GM18867 (cell line): ENCODE results near the gene RUNX3.

Source experiments
- ATAC-seq: cut with Tn5 transposase; IDR thresholded peaks from one replicate; pipeline ENCODE4 v1.9.1; 2021; ENCODE audit warnings: mild to moderate bottlenecking, moderate library complexity; ENCODE audit not compliant: unreplicated experiment

RUNX3 gene

DNA sequence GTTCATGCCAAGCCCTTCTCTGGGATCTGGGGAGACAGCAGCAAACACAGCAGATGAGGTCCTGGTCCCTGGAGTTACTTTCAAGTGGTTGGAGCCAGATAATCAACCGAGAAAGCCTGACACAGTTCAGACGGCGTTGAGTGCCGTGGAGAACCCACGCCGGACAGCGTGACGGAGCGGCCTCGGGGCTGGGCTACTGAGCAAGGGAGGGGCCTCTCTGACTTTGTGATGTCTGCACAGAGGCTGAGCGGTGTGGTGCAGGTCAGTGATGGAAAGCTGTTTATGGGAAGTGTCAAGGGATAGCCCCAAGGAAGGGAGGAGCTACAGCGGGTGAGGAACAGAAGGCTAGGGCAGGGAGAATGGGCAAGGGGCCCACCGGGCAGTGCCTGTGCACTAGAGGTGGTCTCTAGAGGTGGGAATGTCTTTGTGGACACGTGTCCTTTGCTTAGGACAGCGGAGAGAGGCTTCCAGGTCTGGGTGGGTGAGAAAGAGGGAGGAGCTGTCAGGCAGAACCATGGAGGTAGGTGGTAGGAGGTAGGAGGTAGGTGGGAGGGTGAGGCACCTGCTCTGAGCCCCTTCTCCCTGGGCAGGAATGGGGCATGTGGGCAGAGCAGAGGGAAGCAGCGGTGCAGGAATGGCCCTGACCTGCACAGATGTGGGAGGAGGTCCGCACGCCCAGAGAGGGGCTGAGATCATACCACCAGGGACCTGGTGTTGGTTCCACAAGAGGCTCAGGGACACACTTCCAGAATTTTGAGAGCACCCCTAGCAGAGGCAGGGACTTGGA is 62.8 kb downstream of the RUNX3 start:
- ATAC-seq, result no peak

DNA sequence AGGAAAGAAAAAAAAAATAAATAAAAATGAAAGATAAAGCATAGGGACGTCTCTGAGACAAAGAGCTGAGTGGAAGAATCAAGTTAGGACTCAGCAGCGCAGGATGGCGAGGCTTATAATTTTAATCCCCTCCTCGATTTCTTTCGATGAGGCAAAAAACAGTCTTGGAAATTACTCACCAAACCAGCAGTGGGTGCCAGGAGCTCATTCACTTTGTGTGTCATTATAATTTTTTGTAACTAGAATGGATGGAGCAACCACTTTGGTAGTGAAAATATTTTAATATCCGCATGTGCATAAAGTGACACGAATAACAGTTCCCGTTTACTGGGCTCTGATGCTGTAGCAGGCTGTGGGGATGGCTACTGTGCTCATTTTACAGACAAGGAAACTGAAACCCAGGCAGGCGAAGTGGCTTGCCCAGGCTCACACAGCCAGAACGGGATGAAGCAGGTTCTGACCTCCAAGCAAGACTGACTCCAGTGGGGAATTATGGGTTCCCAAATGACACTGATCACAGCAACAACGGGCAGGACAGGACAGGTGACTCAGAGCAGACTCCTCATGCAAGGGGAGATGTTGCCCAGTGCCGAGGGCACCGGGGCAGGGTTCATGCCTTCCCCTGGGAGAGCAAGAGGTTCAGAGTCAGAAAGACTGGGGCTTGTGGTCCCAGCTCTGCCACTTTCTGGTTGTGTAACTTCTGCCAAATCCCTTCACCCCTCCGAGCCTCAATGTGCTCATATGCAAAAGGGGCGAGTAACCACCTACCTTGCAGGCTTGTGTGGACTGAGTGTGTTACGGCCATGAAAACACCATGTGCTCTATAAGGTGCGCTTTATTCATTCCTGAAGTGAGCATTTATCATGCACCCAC is 63.6 kb downstream of the RUNX3 start:
- no peak for ATAC-seq

GRCh38 chr1:24865587-24865986 is 64.5 kb downstream of the RUNX3 start:
- no peak for ATAC-seq

DNA sequence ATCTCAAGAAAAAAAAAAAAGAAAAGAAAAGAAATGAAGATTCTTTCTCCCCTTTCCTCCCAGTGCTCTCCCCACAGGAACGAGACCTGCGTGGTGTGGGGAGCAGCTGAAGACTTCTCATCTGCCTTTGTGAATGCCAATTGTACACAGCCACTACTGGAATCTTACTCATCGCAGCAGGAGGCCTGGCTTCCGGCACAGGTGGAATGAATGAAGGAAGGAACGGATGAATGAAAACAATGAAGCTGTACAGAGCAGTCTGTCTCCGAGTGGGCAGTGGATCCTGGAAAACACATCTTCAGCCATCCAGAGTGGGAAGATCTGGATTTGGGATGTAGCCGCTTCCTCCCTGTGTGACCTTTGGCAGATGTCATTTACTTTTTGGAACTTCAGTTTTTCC is 64.9 kb downstream of the RUNX3 start:
- no peak for ATAC-seq

GRCh38 chr1:24864370-24864777 is 65.7 kb downstream of the RUNX3 start:
- no peak for ATAC-seq

DNA sequence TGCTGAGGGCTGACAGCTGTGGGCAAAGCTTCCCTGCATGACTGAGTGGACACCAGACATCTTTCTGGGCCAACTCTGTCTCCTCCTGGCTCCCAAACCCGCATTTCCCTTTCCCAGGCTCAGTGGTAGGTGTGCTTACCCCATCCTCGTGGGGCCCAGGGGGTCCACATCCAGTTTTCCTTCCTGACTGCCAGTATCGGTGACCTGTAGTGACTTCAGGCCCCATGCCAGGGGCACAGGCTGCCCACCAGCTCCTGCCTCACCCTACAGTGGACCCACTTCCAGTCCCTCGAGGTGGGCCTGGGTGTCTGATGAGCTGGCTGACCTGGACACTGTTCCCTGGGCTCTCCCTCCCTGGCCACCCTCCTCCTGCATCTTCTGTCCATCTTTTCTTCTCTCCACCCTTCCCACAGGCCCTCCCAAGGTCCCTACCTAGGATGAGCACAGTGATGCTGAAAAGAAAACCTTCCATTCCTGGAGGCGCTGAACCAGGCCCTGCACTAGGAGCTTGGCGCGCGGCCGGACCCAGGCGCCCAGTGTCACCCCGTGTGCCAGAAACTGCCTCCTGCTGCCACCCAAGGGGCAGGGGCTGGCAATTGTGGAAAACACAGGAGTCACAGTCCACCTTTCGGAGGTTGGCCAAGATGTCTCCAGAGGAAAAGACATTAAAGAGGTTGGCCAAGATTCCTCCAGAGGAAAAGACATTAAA is 67.1 kb downstream of the RUNX3 start:
- ATAC-seq, result no peak

GRCh38 chr1:24861821-24862727 is 68.0 kb downstream of the RUNX3 start:
- no peak for ATAC-seq

DNA sequence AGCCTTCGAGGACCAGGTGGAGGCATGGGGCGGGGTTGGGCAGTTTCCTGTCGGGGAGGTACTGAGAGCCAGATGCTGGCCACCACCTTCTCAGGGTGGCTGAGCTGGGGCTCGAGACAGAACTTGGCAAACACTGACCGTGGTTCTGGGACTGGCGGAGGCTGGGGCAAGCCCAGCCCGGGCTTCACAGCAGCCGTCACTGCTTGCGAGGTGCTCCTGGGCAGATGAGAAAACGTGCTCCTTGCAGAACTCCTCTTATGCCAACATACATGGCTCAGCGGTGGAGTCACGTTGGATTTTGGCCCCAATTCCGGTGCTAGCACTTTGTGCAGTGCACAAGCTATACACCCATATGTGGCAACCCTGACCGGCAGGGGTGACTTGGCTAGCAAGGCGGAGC is 69.2 kb downstream of the RUNX3 start:
- ATAC-seq, result no peak

- no peak for ATAC-seq
Measured at GRCh38 chr1:24859063-24860010, 70.7 kb downstream of the RUNX3 start.

DNA sequence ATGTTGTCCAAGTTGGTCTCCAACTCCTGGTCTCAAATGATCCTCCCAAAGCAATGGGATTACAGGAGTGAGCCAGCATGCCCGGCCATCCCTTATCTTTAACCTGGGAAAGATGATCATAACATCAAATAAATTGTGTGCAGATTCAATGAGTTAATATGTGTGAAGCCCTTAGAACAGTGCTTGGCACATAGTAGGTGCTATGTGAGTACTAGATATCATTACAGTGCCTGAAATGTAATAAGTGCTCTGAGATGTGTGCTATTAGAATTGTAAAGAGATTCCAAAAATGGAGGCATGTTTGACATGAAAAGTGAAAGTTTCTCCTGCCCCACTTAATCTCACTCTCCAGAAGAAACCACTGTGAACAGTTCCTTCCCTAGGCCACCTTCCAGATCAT is 71.8 kb downstream of the RUNX3 start:
- ATAC-seq, result no peak

GRCh38 chr1:24857507-24858133 is 72.5 kb downstream of the RUNX3 start:
- no peak for ATAC-seq

- no peak for ATAC-seq
Measured at GRCh38 chr1:24856787-24857506, 73.1 kb downstream of the RUNX3 start.

DNA sequence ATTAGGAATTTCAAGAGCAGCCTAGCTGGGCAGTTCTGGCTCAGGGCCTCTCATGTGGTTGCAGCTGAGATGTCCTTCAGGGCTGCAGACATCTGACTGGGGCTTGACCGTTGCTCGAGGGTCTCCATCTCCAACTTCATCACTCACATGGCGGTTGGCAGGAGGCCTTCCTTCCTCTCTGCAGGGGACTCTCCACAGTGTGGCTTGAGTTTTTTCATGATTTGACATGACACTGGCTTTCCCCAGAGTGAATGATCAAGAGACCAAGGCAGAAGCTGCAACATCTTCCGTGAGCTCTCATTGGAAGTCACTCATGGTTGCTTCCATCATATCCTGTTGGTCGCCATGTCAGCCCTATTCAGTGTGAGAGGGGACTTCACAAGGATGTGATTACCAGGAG is 74.6 kb downstream of the RUNX3 start:
- no peak for ATAC-seq

- ATAC-seq, result no peak
Measured at GRCh38 chr1:24853649-24854048, 76.4 kb downstream of the RUNX3 start.

DNA sequence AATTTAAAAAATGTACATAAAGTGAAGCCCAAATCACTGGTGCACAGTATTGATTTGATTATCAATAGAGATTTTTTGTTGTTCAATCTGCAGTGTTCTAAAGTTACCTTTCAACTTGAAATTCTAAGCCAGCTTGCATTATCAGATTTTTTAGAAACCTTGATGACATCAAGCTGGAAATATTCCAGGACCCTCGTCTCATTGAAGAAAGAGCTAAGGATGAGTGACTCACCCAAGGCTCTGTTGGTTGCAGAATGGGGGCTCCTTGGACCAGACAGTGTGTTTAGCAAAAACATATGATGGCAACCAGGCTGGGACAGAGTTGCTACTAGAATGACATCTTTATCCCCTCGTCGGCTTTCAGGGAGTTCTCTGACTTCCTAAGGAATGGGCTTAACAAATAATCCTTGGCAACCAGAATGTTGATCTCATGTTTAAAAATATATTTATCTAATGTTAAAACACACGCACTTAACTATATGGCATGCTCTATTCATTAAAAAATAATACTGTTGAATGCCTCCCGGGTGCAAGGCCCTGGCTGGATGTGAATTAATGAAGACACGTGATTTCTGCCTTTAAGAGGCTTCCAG is 79.7 kb downstream of the RUNX3 start:
- ATAC-seq, result no peak

DNA sequence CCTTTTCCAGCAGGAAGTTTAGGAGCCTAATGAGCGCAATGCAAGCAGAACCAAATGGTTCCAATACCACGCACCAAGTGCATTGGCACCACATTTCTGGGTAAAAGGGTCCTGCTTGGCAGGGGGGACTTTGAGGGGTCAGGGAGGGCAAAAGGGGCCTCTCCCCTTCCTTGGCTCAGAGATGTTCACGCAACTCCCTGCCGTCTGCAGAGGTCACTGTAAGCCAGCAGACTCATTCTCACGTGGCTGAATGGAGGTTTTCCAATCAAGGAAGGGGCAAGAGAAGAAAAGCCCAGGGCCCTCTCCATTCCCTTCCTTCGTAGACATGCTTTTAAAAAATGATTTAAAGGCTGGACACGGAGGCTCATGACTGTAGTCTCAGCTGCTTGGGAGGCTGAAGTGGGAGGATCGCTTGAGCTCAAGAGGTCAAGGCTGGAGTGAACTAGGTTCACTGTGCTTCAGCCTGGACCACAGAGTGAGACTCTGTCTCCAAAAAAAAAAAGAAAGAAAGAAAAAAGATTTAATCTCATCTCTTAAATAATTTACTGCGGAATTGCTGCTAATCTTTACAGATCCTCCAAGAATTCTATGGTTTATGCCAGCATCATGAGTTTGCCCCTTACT is 80.3 kb downstream of the RUNX3 start:
- no peak for ATAC-seq
